HG03565 (cell line): ENCODE results near the gene CFAP73.

Experiments used
- ATAC-seq: cut with Tn5 transposase; IDR thresholded peaks from one replicate; pipeline ENCODE4 v1.9.1; 2021; ENCODE audit warnings: mild to moderate bottlenecking, moderate library complexity; ENCODE audit not compliant: unreplicated experiment

CFAP73 gene

GRCh38 chr12:113119980-113120669, 29.4 kb upstream of the CFAP73 start:
- no peak for ATAC-seq

GRCh38 chr12:113120670-113121370, 28.7 kb upstream of the CFAP73 start:
- ATAC-seq: no peak

DNA sequence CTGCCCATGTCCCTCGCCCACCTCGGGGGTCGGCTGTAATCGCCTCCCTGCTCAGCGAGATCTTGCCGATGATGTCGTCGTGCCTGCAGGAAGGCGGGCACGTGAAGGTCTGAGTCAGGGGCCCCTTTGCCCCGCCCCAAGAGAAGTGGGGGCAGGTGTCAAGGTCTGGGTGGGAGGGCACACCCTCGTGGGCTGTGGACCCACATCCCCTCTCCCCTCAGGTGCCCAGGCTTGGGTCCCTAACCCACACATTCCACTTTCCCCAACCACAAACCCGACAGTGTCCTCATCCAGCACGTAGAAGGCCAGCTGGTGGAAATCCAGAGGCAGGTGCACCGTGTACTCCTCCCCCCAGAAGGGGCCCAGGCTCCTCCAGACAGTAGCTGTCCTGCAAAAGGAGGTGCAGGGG, 21.7 kb upstream of the CFAP73 start:
- no peak for ATAC-seq

DNA sequence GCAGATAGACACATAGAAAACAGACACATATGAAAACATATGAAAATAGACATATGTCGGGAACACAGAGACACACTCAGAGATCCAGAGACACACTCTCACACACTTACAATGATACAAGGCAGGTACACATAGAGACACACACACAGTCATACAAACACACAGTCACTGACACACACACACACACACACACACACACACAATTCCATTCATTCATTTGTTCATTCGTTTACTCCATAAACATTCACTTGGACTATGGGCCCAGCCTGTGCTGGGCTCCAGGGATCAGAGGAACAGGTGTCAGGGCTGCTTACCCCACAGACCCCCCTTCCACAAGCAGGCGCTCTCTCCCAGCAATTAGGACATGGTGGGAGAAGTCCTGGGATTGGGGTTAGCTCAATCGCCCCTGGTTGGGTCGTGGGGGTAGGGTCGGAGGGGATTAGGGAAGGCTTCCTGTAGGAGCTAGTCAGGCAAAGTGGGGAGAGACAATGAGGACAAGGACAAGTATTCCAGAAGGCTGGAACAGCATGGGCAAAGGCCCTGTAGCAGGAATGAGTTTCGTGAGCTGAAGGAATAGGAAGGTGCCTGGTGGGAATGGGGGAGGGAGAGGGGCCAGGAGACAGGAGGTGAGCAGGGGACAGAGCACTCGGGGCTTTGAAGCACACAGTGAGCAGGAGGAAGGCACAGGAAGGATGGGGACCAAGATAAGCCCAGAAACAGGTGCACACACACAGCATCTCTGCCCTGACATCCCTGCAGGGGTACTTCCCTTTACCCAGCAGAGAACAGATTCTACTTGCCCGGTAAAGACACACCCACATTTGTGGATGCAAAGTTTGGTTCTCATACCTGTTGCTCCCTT, 20.5 kb upstream of the CFAP73 start:
- no peak for ATAC-seq

- no peak for ATAC-seq
Measured at GRCh38 chr12:113129664-113130456, 19.7 kb upstream of the CFAP73 start.

- no peak for ATAC-seq
Measured at GRCh38 chr12:113130457-113131135, 18.9 kb upstream of the CFAP73 start.

GRCh38 chr12:113131556-113131955, 18.0 kb upstream of the CFAP73 start:
- no peak for ATAC-seq

DNA sequence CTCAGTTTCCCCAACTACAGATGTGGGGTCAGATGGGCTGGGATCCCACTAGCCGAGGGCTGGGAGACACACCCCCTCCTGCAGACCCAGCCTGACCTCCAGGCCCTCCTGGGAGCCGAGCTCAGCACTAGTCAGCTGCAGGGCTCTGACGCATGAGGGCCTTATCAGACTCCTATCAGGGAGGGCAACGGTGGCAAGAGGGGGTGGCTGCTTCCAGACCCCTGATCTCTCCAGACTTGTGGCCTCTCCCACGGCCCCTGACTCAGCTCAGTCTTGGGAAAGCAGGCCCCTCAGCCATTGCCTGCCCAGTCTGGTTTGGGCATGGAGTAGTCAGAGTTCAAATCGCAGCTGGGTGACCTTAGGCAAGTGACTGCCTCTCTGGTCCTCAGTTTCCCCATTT, 16.5 kb upstream of the CFAP73 start:
- no peak for ATAC-seq

- ATAC-seq: no peak
Measured at GRCh38 chr12:113133666-113134065, 15.9 kb upstream of the CFAP73 start.

- no peak for ATAC-seq
Measured at GRCh38 chr12:113134071-113134470, 15.5 kb upstream of the CFAP73 start.

GRCh38 chr12:113134521-113134951, 15.0 kb upstream of the CFAP73 start:
- no peak for ATAC-seq

- ATAC-seq: no peak
Measured at GRCh38 chr12:113135178-113136127, 14.1 kb upstream of the CFAP73 start, which contains the start of gene RASAL1. Gene RASAL1 (minus strand): TSS chr12:113135761. CDS start chr12:113135462, 299 bp downstream.

- no peak for ATAC-seq
Measured at GRCh38 chr12:113136128-113136989, 13.2 kb upstream of the CFAP73 start.

DNA sequence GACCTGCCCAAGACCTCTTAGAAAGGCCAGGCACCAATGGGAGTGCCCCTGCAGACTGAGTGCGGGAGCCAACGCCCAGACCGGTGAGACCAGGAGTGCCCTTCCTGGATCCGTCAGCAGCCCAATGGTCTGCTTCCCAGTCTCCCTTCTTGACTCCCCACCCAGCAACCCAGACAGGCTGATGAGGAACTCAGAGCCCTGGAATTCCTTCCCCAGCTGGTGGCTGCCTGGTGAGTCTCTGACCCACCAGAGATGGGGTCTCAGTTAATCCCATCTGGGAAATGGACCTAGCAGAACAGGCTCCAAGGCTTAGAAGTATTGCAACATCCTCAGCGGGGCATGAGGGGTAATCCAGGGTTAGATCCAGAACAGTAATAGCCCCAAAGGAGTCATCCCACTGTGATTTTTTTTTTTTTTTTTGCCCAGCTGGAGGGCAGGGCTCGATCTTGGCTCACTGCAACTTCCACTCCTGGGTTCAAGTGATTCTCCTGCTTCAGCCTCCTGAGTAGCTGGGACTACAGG, 12.5 kb upstream of the CFAP73 start:
- no peak for ATAC-seq

DNA sequence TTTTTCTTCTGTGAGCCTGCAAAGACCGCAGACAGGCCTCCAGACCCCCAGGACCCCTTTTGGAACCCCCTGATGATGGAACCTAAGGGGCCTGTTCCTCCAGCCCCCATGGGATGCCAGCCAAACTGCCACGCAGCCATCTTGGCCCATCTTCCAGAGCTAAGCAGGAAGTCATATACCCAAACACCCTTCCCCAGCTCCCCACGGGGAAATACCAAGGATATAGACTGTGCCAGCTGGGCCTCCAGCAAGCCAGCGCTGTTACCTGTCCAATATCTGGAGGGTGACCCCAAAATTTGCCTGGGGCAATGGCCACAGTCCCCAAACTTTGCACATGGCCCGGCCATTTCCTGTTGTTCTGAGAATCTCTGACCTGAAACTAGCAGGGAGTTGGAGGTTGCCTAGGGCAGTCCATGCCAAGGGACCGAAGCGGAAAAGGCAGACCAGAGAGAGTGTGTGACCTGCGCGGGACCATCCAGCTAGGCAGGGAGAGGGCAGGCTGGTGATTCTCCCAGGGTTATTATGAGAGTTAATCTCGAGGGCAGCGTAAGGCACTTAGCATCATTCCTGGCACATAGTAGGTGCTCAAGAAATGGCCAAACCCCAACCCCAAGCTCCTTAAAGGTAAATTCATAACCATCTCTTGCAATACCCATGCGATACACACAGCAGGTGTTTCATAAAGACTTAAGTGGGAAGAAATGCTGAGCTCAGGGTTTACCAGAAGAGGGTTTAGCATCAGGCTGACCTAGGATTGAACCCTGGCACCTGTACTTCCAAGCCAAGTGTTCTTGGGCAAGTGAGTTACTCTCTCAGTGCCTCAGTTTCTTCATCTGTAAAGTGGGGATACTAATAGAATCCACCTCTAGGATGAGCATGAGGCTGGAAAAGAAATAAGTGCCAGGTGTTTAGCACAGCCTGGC, 11.4 kb upstream of the CFAP73 start:
- ATAC-seq: no peak

- no peak for ATAC-seq
Measured at GRCh38 chr12:113138826-113139225, 10.7 kb upstream of the CFAP73 start.

- ATAC-seq: no peak
Measured at GRCh38 chr12:113140706-113141105, 8.8 kb upstream of the CFAP73 start.
